ENCODE results near the gene EIF4H. TPM values are rescaled to one million over a fixed set of nuclear protein-coding genes. Genes with fewer than 3 reads are reported as not detected.
A peak's percentile ranks its signal among the peaks of the same experiment; 100 is the strongest.

EIF4H gene
- total RNA-seq, 1 donor from 2014 or later = 205 TPM

- Mint-ChIP-seq H3K9me3 (ENCODE audit: unreplicated experiment) (no peaks in the 10 kb centered on the region), H3K27me3 (ENCODE audit: unreplicated experiment) (no peaks in the 10 kb centered on the region), H3K36me3 (ENCODE audit: unreplicated experiment) (peaks cover 4% of the 10 kb centered on the region), H3K27ac (ENCODE audit: unreplicated experiment) (peak overlapping the region; percentile 89), H3K4me1 (ENCODE audit: unreplicated experiment) (peaks cover 33% of the 10 kb centered on the region), H3K4me3 (ENCODE audit: unreplicated experiment) (peak overlapping the region; percentile 85)
- no peak for DNase-seq (ENCODE audit: extremely low spot score, unreplicated experiment)
- no peak for TF ChIP-seq CTCF (IDR thresholded peaks at IDR 0.05)
These were observed 678 bp upstream of the EIF4H start for GRCh38 chr7:74173491-74173865.

- Mint-ChIP-seq H3K36me3 (ENCODE audit: unreplicated experiment) (peaks cover 8% of the 10 kb centered on the region), H3K9me3 (ENCODE audit: unreplicated experiment) (no peaks in the 10 kb centered on the region), H3K27ac (ENCODE audit: unreplicated experiment) (peak overlapping the region; percentile 79), H3K27me3 (ENCODE audit: unreplicated experiment) (no peaks in the 10 kb centered on the region), H3K4me3 (ENCODE audit: unreplicated experiment) (peak overlapping the region; percentile 80), H3K4me1 (ENCODE audit: unreplicated experiment) (peaks cover 36% of the 10 kb centered on the region)
- peak; percentile 87 for DNase-seq (ENCODE audit: extremely low spot score, unreplicated experiment)
- peak; percentile 25 for TF ChIP-seq CTCF (IDR thresholded peaks at IDR 0.05)
These were observed 488 bp downstream of the EIF4H start for GRCh38 chr7:74174606-74175082.

GRCh38 chr7:74175340-74175739 lies 1.2 kb downstream of the EIF4H start:
- H3K4me1 Mint-ChIP-seq (ENCODE audit: unreplicated experiment) = peaks cover 37% of the 10 kb centered on the region
- TF ChIP-seq CTCF (IDR thresholded peaks at IDR 0.05) = no peak
- H3K36me3 Mint-ChIP-seq (ENCODE audit: unreplicated experiment) = peaks cover 8% of the 10 kb centered on the region
- peak overlapping the region; percentile 80 for H3K4me3 Mint-ChIP-seq (ENCODE audit: unreplicated experiment)
- DNase-seq (ENCODE audit: extremely low spot score, unreplicated experiment) = no peak
- H3K27ac Mint-ChIP-seq (ENCODE audit: unreplicated experiment) = peak overlapping the region; percentile 79
- H3K9me3 Mint-ChIP-seq (ENCODE audit: unreplicated experiment) = no peaks in the 10 kb centered on the region
- H3K27me3 Mint-ChIP-seq (ENCODE audit: unreplicated experiment) = no peaks in the 10 kb centered on the region

- Mint-ChIP-seq H3K36me3 (ENCODE audit: unreplicated experiment) (peaks cover 8% of the 10 kb centered on the region), H3K4me1 (ENCODE audit: unreplicated experiment) (peaks cover 46% of the 10 kb centered on the region), H3K4me3 (ENCODE audit: unreplicated experiment) (peak overlapping the region; percentile 80), H3K27ac (ENCODE audit: unreplicated experiment) (no peak overlapping the region), H3K27me3 (ENCODE audit: unreplicated experiment) (no peaks in the 10 kb centered on the region), H3K9me3 (ENCODE audit: unreplicated experiment) (no peaks in the 10 kb centered on the region)
- TF ChIP-seq CTCF (IDR thresholded peaks at IDR 0.05) = no peak
- DNase-seq (ENCODE audit: extremely low spot score, unreplicated experiment) = no peak
These were observed 2.4 kb downstream of the EIF4H start for GRCh38 chr7:74176555-74176954.

- H3K4me1 Mint-ChIP-seq (ENCODE audit: unreplicated experiment) = peaks cover 59% of the 10 kb centered on the region
- DNase-seq (ENCODE audit: extremely low spot score, unreplicated experiment) = no peak
- H3K4me3 Mint-ChIP-seq (ENCODE audit: unreplicated experiment) = no peak overlapping the region
- H3K9me3 Mint-ChIP-seq (ENCODE audit: unreplicated experiment) = no peaks in the 10 kb centered on the region
- no peak for TF ChIP-seq CTCF (IDR thresholded peaks at IDR 0.05)
- no peaks in the 10 kb centered on the region for H3K27me3 Mint-ChIP-seq (ENCODE audit: unreplicated experiment)
- peak overlapping the region; percentile 13 for H3K27ac Mint-ChIP-seq (ENCODE audit: unreplicated experiment)
- H3K36me3 Mint-ChIP-seq (ENCODE audit: unreplicated experiment) = peaks cover 14% of the 10 kb centered on the region
These were observed 4.5 kb downstream of the EIF4H start for GRCh38 chr7:74178632-74179031.
